ENCODE measurements around the gene SAPCD1.

- TF ChIP-seq CTCF (IDR thresholded peaks at IDR 0.05; ENCODE audit: insufficient read depth, low read length) = peak; percentile 39
- TF ChIP-seq POLR2AphosphoS5 (IDR thresholded peaks at IDR 0.05; ENCODE audit: low read depth) = no peak
- TF ChIP-seq SPI1 (IDR thresholded peaks at IDR 0.05; ENCODE audit: borderline replicate concordance, low read depth) = peak; percentile 11; the same call in 1 of the 2 replicates
These were observed 29.1 kb downstream of the SAPCD1 start for GRCh38 chr6:31791324-31792089.
